Left renal pelvis (tissue), 4 donors: ENCODE measurements around the gene HIRIP3. TPM values are rescaled to one million over a fixed set of nuclear protein-coding genes. Genes with fewer than 3 reads are reported as not detected.
A peak's percentile ranks its signal among the peaks of the same experiment; 100 is the strongest.

Source experiments
- DNase-seq, 4 donors: peaks; one replicate each; pipeline ENCODE4 v3.0.0-alpha.2; 2013; ENCODE audit warnings: low read depth in 4 of 4, low spot score in 3 of 4
- polyA plus RNA-seq, 4 donors: library from polyadenylated mRNA; unstranded; fragments of 120-200 nt; gene quantifications; one replicate each; pipeline ENCODE4 v1.2.1, GENCODE V29; 2013; ENCODE audit not compliant: insufficient read length in 4 of 4

The HIRIP3 gene
- polyA plus RNA-seq, 4 donors = 12.3 to 21.6 (median 15.9) TPM

DNA sequence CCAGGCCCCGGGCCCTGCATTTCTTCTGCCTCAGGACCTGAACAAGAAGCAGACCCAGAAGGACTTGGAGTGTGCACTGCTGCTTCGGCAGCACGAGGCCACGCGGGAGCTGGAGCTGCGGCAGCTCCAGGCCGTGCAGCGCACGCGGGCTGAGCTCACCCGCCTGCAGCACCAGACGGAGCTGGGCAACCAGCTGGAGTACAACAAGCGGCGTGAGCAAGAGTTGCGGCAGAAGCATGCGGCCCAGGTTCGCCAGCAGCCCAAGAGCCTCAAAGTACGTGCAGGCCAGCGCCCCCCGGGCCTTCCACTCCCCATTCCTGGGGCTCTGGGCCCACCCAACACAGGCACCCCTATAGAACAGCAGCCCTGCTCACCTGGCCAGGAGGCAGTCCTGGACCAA is 9.2 kb downstream of the HIRIP3 start:
- no peak for DNase-seq

GRCh38 chr16:29985271-29985811 is 10.1 kb downstream of the HIRIP3 start:
- DNase-seq = no peak

GRCh38 chr16:29984764-29985147 is 10.7 kb downstream of the HIRIP3 start:
- no peak for DNase-seq

DNA sequence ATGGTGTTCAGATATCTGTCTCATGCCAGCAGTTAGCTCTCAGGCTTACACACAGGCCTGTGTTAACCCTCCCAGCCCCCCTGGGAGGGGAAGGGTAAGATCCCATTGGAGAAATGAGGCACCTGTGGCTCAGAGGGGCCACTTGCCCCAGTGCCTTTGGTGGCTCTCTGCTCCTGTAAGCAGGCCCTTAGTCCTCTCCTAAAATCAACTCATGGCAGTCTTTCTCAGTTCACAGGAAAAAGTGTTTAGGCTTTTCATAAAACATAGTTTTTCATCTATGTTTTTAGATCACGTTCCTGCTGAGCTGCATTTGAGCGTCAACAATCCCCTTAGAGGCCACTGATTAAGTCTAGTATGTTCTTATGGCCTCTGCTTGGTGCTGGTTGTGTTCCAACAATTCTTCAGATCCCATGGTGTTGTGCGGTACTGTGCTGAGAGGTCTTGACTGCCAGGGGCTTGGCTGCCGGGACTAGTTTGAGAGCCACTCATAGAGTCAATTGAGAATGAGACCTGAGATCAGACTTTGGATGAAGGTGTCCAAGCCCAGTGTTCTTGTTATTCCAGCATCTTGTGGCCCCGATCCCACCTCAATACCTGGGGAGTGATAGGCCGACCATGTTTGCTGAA is 11.2 kb downstream of the HIRIP3 start:
- DNase-seq = no peak

GRCh38 chr16:29983420-29984136 is 11.8 kb downstream of the HIRIP3 start:
- no peak for DNase-seq

DNA sequence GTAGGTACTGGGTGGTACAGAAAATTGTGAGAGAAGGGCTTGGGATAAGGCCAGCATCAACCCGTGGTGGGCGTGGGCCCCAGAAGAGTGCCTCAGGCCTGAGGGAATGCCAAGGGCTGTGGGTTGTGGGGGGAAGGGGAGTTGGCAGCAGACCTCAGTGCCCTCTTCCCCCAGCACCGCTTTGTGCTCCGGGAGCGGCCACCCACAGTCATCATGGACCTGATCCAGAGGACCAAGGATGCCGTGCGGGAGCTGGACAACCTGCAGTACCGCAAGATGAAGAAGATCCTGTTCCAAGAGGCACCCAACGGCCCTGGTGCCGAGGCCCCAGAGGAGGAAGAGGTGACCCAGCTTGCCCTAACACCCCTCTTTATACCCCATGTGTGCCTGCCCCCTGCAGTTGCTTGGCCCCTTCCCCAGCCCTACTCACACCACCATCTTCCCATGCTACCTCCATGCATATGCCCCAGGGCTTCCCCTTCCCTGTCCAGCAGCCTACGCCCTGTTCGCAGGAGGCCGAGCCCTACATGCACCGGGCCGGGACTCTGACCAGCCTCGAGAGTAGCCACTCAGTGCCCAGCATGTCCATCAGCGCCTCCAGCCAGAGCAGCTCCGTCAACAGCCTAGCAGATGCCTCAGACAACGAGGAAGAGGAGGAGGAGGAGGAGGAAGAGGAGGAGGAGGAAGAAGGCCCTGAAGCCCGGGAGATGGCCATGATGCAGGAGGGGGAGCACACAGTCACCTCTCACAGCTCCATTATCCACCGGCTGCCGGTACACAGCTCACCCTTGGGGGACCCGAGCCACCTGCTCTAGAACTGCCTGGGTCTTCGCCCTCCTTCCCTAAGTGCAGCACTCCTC is 12.6 kb downstream of the HIRIP3 start:
- no peak for DNase-seq

DNA sequence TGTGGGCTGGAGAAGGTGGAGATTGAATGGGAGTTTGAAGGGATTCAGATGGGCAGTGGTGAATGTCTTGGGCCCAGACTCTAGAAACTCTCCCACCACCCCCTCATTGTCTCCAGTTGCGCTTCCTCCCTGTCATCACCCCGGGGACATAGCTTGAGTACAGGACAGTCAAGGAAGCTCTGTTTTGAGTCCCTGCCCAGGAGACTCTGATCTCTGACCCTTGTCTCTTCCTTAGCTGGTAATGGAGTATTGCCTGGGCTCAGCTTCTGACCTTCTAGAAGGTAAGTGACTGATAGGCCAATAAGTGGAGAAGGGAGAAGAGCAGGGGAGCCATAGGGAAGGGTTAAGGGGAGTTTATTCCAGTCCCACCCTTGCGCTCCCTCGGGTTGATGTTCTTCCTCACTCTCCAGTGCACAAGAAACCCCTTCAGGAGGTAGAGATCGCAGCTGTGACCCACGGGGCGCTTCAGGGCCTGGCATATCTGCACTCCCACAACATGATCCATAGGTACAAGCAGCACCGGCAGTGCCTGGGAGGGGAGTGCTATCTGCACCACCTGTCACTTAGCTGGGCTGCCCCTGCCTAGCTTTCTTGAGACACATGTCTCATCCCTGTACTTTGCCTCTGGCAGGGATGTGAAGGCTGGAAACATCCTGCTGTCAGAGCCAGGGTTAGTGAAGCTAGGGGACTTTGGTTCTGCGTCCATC is 16.7 kb downstream of the HIRIP3 start:
- DNase-seq = no peak

DNA sequence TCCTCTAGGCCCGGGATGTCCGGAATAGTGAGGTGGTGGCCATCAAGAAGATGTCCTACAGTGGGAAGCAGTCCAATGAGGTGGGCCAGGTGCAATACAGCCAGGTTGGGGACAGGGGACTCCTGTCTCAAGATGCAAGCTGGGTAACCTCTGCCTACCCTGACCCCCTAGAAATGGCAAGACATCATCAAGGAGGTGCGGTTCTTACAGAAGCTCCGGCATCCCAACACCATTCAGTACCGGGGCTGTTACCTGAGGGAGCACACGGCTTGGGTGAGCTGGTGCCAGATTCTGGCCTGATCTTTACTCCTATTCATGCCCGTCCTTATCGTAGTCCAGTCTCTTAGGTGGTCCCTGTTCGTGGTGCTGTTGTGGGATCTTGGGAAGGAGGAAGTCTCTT is 17.3 kb downstream of the HIRIP3 start:
- no peak for DNase-seq

DNA sequence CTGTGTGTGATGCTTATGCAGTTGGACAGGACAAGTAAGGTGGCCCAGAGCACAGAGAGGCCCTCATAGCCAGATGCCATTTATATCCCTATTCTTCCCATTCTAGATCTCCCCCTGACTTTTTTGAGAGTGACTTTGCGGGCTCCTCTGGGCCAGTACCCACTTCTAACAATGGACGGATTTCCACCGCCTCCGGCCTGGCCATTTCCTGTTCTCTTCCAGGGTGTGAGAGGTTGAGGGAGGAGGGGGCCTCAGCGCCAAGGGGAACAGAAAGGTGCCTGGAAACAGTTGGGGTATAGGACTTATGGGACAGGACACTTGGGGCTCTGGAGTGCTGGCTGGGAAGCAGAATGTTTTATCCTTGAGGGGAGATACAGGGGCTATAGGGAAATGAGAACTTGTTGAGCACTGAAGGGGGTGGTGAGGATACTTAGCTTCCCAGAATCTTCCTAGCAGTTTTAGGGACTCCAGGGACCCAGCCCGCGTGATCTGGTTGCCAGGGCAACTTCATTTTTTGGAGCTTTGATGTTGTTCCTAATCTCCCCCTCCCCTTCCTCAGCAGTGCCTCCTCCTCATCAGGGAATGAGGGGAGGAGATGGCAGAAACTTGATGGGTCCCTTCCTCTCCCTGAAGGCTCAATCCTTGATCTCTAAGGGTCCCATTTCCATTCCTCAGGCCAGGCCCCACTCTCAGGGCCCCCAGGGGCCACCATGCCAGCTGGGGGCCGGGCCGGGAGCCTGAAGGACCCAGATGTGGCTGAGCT is 18.2 kb downstream of the HIRIP3 start:
- DNase-seq = no peak

DNA sequence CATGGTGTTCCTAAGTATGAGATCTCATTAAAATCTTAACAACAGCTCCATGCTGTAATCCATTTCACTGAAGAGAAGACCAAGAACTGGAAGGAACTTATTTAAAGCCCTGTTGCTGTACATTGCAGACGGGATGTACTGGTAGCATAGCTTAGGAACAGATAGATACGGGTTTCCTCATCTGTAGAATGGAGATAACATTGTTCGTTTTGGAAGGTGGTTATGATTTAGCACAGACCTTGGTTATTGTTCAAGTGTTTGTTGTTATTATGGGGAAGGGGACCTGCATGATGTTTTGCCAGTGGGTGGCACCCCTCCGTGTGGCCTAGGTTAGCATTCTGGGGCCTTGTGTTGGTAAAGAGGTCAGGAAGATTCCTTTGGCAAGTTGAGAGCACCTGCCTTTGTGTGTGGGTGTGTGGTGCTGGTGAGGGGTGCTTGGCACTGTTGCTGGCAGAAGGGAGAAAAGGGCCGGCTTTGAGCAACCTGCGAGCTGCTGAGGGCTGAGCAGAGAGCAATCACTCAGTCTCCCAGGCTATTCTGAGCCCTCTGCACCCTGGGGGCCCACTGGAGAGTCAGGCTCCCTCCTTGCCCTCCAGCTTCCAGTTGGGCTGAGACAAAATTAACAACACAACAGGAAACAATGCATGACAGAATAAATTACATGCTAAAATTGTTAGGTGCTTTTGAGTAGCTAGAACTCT is 19.5 kb downstream of the HIRIP3 start:
- DNase-seq = no peak

DNA sequence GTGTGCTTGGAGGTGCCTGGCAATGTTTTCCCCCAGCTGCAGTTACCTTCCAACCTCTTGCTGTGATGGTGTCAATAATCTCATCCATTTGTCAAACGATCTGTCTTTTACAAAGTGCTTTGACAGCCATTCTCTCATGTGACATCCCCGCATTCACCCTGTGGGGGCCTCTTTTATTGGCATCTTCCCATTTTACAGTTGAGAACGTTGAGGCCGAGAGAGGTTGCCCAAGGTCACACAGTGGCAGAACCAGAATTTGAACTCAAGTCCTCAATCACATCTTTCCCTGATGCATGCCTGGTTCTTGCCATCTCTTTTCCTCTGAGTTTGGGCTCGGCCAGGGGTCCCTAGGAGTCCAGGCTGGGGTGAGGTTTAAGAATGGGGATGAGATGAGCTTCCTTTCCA is 20.3 kb downstream of the HIRIP3 start:
- no peak for DNase-seq

DNA sequence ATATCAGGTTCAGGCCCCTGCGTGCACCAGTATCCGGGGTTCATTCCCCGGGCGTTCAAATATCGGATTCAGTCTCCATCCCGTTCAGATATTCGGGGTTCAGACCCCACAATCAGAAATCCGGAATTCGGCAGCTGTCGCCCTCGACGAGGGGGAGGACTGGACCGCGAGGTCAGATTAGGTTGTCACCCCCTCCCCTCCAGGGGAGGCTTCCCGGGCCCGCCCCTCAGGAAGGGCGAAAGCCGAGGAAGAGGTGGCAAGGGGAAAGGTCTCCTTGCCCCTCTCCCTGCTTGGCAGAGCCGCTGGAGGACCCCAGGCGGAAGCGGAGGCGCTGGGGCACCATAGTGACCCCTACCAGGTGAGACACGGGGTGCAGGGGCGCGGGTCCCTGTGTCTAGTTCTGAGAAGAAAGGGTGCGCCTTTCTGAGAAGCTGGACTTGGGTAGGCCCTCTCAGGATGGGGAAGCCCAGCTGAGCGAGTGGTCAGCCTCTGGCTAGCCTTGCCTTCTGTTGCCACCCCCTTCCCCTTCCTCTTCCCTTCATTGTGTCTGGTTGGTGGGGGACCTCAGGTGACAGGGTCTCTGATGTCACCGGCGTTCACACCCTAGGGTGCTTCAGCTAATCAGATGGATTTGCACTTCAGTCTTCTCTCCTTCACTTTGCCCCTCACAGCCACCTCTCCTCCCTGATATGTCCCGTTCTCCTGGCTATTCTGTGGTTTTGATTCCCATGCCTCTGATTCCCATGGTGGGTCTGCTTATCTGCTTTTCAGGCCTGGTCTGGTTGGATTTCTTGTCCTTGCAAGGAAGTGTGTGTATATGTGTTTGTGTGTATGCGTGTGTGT is 20.9 kb downstream of the HIRIP3 start:
- DNase-seq = no peak

- DNase-seq = peak; percentile 97 to 98 (median 97)
Measured at GRCh38 chr16:29973384-29974246, 21.8 kb downstream of the HIRIP3 start, which contains the start of gene TAOK2. TSS of gene TAOK2 (plus strand) at chr16:29973868. CDS start at chr16:29977773, 3,905 bp downstream.

- DNase-seq = no peak
Measured at GRCh38 chr16:29972992-29973383, 22.4 kb downstream of the HIRIP3 start.

GRCh38 chr16:29972500-29972899 is 22.9 kb downstream of the HIRIP3 start:
- DNase-seq = no peak

GRCh38 chr16:29971304-29971703 is 24.1 kb downstream of the HIRIP3 start:
- DNase-seq = no peak

DNA sequence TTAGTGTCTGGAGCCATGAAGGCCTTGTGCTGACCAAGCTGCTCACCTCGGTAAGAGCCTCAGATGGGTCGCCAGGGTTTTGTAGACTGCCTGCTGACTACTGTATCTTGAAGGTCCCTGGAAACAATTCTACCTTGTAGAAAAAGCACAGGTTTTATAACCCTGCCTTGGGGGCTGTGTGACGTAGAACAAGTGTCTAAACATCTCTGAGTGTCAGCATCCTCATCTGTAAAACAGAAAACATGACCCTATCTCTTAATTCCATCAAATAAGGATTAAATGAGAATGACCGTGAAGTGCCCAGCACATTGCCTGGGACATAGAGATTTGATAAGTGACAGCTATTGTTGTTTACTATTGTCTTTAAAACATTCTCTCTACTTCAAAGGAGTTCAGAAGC is 27.2 kb downstream of the HIRIP3 start:
- DNase-seq = no peak
